HEK293T (cell line): ENCODE results near the gene ADORA1.

Source experiments
- CTCF ChIA-PET: fragments of 350-600 bp; formaldehyde crosslinking; extraction: SDS; loops from one replicate; lab custom pipeline; 2021; ENCODE audit warnings: antibody characterized with exemption, inconsistent platforms; lab: Yijun Ruan, JAX
- POLR2A ChIA-PET: fragments of 350-600 bp; formaldehyde crosslinking; extraction: SDS; loops from one replicate; lab custom pipeline; 2020; ENCODE audit warnings: antibody characterized with exemption, inconsistent platforms; lab: Yijun Ruan, JAX
- DNase-seq: peaks from one replicate; pipeline ENCODE4 v3.0.0; 2012; ENCODE audit warnings: mixed read lengths; ENCODE audit errors: extremely low spot score
- ARNT ChIP-seq: fragments of 450-650 bp; IDR thresholded peaks from 2 replicates; pipeline ENCODE4 v1.6.1; 2017; ENCODE audit warnings: mild to moderate bottlenecking
- BHLHE40 ChIP-seq: fragments of 450-650 bp; IDR thresholded peaks from 2 replicates; pipeline ENCODE4 v1.6.1; 2016; ENCODE audit warnings: mild to moderate bottlenecking, moderate library complexity, borderline replicate concordance
- CTBP1 ChIP-seq: fragments of 450-650 bp; IDR thresholded peaks from 2 replicates; pipeline ENCODE4 v1.6.1; 2016; ENCODE audit warnings: borderline replicate concordance
- ELF4 ChIP-seq: fragments of 450-650 bp; IDR thresholded peaks from 2 replicates; pipeline ENCODE4 v1.6.1; 2017; ENCODE audit warnings: antibody characterized with exemption
- FOXA1 ChIP-seq: fragments of 450-650 bp; IDR thresholded peaks from 2 replicates; pipeline ENCODE4 v1.6.1; 2016; ENCODE audit warnings: mild to moderate bottlenecking
- FOXK2 ChIP-seq: fragments of 450-650 bp; IDR thresholded peaks from 2 replicates; pipeline ENCODE4 v1.6.1; 2016; ENCODE audit warnings: mild to moderate bottlenecking
- FOXM1 ChIP-seq: fragments of 450-650 bp; IDR thresholded peaks from 2 replicates; pipeline ENCODE4 v1.6.1; 2017; ENCODE audit warnings: mild to moderate bottlenecking, borderline replicate concordance
- HDGF ChIP-seq: fragments of 450-650 bp; IDR thresholded peaks from 2 replicates; pipeline ENCODE4 v1.6.1; 2017; ENCODE audit warnings: antibody characterized with exemption, borderline replicate concordance
- L3MBTL2 ChIP-seq: fragments of 450-650 bp; conservative IDR thresholded peaks from 2 replicates; pipeline ENCODE4 v1.6.1; 2016; ENCODE audit warnings: mild to moderate bottlenecking
- LEF1 ChIP-seq: fragments of 450-650 bp; IDR thresholded peaks from 2 replicates; pipeline ENCODE4 v1.6.1; 2017; ENCODE audit warnings: mild to moderate bottlenecking, borderline replicate concordance
- NFRKB ChIP-seq: fragments of 450-650 bp; IDR thresholded peaks from 2 replicates; pipeline ENCODE4 v1.6.1; 2016; ENCODE audit warnings: mild to moderate bottlenecking, moderate library complexity
- SP1 ChIP-seq: fragments of 450-650 bp; IDR thresholded peaks from 2 replicates; pipeline ENCODE4 v1.6.1; 2017
- SUZ12 ChIP-seq: fragments of 450-650 bp; IDR thresholded peaks from 2 replicates; pipeline ENCODE4 v1.6.1; 2016; ENCODE audit warnings: mild to moderate bottlenecking
- TARDBP ChIP-seq: fragments of 450-650 bp; IDR thresholded peaks from 2 replicates; pipeline ENCODE4 v1.6.1; 2016
- ZNF384 ChIP-seq: fragments of 450-650 bp; IDR thresholded peaks from 2 replicates; pipeline ENCODE4 v1.6.1; 2016
- TF ChIP-seq, protein P1 (sequence below): fragments of 450-650 bp; IDR thresholded peaks from 2 replicates; pipeline ENCODE4 v1.6.1; 2016

Gene ADORA1

DNA sequence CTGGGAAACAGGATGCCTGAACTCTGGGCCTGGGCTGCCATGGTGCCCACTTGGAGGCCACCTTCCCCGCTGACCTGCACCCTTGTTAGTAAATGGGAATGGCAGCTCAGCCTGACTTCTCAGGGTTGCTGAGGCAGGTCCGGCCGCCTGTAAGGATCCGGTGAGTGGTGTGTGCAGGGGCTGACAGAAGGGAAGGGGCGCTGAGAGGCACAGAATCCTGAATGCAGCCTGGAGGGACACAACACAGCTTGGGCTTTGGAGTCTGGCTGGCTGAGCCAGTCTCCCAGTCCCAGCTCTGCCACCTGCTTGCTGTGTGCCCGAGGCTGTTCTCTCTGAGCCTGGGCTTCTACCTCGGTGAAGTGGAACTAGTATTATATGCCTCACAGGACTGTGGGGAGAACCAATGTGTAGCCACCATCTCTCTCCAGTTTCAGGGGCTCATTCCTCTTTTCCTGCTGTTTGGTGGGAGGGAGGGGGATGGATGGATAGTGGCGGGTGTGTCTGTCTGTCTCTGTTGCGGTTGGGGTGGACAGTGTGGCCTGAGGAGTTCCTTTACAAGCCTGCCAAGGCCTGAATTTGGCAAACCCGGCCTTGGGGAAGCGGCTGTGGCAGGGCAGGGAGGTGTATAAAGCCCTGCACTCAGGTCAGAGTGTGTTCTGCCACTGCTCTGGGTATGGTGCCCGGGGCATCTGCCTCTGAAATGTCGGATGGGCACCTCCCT is 18.0 kb downstream of the ADORA1 start:
- no peak for DNase-seq
- TF ChIP-seq BHLHE40, result no peak
- no peak for TF ChIP-seq SP1
- POLR2A ChIA-PET, result interaction anchor here (1.0 kb wide), 1 partner anchor 18 kb away, joined by 3 read pairs; the partner anchor contains the start of gene ADORA1
- CTCF ChIA-PET, result interaction anchor here (1.0 kb wide), 1 partner anchor 122 kb away, joined by 3 read pairs; no protein-coding TSS in a partner anchor

DNA sequence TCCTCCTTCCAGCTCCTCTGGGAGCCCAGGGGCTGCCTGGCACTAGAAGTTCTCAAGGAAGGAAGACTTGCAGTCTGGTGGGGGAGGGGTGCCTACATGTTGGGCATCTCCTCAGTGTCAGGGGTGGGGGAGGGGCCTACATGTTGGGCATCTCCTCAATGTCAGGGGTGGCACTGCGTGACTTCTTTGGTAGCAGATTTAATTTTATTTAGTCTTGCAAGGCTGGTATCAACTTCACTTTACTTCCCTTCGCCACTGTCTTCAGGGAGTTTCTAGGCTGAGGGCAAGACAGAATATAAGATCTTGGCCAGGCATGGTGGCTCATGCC is 18.5 kb downstream of the ADORA1 start:
- DNase-seq, result no peak
- CTCF ChIA-PET, result interaction anchor here (1.0 kb wide), 1 partner anchor 121 kb away, joined by 3 read pairs; no protein-coding TSS in a partner anchor
- POLR2A ChIA-PET, result interaction anchor here (1.0 kb wide), 1 partner anchor 18 kb away, joined by 3 read pairs; the partner anchor contains the start of gene ADORA1
- TF ChIP-seq L3MBTL2 (no peak), FOXM1 (no peak), SP1 (no peak), FOXA1 (no peak), SUZ12 (no peak), TARDBP (no peak), ELF4 (no peak), BHLHE40 (no peak), NFRKB (no peak), FOXK2 (no peak), CTBP1 (no peak), HDGF (no peak), ARNT (no peak), LEF1 (no peak)
- TF ChIP-seq, protein P1, sequence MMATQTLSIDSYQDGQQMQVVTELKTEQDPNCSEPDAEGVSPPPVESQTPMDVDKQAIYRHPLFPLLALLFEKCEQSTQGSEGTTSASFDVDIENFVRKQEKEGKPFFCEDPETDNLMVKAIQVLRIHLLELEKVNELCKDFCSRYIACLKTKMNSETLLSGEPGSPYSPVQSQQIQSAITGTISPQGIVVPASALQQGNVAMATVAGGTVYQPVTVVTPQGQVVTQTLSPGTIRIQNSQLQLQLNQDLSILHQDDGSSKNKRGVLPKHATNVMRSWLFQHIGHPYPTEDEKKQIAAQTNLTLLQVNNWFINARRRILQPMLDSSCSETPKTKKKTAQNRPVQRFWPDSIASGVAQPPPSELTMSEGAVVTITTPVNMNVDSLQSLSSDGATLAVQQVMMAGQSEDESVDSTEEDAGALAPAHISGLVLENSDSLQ, result no peak

DNA sequence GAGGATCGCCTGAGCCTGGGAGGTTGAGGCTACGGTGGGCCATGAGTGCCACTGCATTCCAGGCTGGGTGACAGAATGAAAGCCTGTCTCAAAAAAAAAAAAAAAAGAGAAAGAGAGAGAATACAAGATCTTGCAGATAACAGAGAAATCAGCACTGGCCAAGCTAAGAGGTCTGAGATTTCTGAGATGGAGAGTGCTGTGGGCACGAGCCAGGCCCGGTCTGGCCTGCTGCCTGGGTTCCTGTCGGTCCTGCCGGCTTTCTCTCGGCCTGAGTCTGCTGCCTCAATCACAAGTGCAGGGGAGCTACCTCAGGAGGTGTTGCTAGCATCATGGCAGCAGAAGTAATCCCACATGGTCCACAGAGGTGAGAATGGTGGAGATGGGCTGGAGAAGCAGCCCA is 19.0 kb downstream of the ADORA1 start:
- ChIA-PET CTCF (interaction anchor here (0.6 to 1.0 kb wide), 2 partner anchors 76 to 121 kb away, joined by 3 read pairs; no protein-coding TSS in a partner anchor), POLR2A (no interaction called here)
- no peak for DNase-seq
- TF ChIP-seq ELF4 (no peak), FOXM1 (no peak), SP1 (no peak), L3MBTL2 (no peak), ARNT (no peak), BHLHE40 (no peak), FOXA1 (no peak), FOXK2 (no peak), LEF1 (no peak), HDGF (no peak), ZNF384 (no peak), SUZ12 (no peak), CTBP1 (no peak), NFRKB (no peak)
- TF ChIP-seq, protein P1, result no peak

DNA sequence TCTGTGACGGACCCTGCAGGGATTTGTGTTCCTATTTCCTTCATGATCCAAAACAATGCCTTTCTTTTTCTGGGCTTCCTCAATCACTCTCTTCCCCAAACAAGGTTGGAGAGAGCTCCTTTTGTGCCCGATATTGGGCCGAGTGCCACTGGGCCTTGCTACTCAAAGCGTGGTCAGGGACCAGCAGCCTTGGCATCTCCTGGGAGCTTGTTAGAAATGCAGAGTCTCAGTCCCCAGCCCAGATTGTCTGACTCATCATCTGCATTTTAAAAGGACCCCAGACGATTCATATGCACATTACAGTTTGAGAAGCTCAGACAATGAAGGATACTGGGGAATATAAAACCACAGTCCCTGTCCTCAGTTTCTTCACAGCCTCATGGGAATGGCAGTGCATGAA is 19.9 kb downstream of the ADORA1 start:
- DNase-seq, result no peak
- TF ChIP-seq ZNF384 (no peak), ELF4 (no peak), SP1 (no peak), ARNT (no peak), NFRKB (no peak), L3MBTL2 (no peak), FOXA1 (no peak), LEF1 (no peak), CTBP1 (no peak)
- ChIA-PET CTCF (interaction anchor here (0.6 to 1.3 kb wide), 5 partner anchors 16 to 120 kb away, joined by 3 to 4 read pairs (median 4); partner anchors contain the start of gene ADORA1), POLR2A (no interaction called here)

DNA sequence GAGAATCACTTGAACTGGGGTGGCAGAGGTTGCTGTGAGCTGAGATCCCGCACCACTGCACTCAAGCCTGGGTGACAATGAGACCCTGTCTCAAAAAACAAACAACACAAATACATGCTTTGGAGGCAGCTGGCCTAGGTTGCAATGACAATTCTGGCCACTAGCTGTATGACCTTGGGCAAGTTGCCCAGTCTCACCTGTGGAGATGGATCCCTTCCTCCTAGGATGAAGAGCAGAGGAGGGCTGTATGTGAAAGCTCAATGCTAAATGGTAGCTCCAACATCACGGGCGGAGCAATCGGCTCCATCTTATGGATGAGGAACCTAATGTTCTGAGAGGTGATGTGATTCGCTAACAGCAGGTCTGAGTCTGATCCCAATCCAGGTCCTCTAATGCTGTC is 20.6 kb downstream of the ADORA1 start:
- CTCF ChIA-PET, result interaction anchor here (0.6 to 1.3 kb wide), 5 partner anchors 17 to 119 kb away, joined by 3 to 4 read pairs (median 4); partner anchors contain the start of gene ADORA1
- TF ChIP-seq CTBP1 (no peak), HDGF (no peak), ZNF384 (no peak), FOXM1 (no peak)
- no peak for DNase-seq
- POLR2A ChIA-PET, result interaction anchor here (1.2 kb wide), 1 partner anchor 20 kb away, joined by 5 read pairs; no protein-coding TSS in a partner anchor

DNA sequence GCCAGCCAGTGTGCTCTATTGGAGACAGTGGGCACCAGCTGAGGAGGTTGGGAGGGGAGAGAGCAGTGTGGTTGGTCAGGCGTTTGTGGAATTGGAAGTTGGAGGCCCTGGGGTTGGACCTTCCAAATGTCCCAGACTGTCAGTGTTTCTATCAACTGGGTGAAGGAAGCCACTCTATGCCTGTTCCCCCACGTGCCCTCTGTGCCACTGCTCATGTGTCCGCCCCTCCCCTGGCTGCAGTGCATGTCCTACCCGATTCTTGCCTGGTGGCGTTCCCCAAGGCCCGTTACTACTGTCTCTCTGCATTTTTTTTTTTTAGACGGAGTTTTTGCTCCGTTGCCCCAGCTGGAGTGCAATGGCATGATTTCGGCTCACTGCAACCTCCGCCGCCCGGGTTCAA is 21.1 kb downstream of the ADORA1 start:
- CTCF ChIA-PET, result interaction anchor here (0.9 to 1.3 kb wide), 6 partner anchors 15 to 119 kb away, joined by 3 to 5 read pairs (median 4); partner anchors contain the start of gene ADORA1
- TF ChIP-seq CTBP1 (no peak), ELF4 (no peak), TARDBP (no peak), ARNT (no peak), SUZ12 (no peak), FOXM1 (no peak), FOXA1 (no peak), SP1 (no peak), BHLHE40 (no peak), LEF1 (no peak), NFRKB (no peak), HDGF (no peak), L3MBTL2 (no peak), FOXK2 (no peak), ZNF384 (no peak)
- TF ChIP-seq, protein P1, result no peak
- POLR2A ChIA-PET, result interaction anchor here (1.2 kb wide), 1 partner anchor 20 kb away, joined by 5 read pairs; no protein-coding TSS in a partner anchor
- DNase-seq, result no peak
